ENCODE measurements around the gene SURF4.
A peak's percentile ranks its signal among the peaks of the same experiment; 100 is the strongest.

Gene SURF4
- total RNA-seq = 160 to 218 (median 210) reads per million in 3 donors

DNA sequence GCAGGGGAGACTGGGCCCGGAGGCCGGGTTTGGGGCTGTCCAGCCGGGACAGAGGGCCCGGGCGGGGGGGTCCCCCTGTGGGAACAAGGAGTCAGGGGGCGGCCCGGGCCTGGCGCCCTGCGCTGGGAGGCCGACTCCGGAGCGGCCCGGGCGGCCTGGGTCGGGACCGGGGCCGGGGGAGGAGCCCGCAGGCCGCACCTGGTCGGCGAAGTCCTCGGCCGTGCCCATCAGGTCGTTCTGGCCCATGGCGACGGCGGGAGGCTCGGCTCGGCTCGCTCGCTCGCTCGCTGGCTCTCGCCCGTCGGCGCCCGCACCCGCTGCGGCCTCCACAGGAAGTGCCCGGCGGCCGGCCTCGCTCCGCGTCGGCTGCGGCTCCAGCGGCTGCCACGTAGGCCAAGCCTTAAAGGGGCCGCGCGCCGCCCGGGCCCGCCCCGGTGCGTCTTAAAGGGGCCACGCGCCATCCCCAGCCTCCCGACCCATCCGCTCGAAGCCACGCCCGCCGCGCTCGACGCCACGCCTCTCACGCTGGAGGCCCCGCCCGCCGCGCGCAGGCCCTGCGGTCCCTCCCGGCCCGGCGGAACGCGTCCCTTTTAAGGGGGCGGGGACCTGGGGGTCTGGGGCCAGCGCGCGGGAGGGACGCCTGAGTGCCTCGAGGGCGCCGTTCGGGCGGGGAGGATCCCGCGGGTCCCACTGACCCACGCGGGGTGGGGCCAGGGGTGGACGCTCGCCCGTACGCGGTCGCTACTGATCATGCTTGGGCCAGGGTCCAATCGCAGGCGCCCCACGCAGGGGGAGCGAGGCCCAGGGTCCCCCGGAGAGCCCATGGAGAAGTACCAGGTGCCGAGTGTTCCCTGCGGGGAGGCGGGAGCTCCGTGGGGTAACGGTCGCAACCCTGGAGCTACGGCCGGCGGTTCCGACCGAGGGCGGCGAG is at the start of gene SURF4, which contains the start of gene STKLD1:
Gene SURF4, minus strand, starts transcription at position 337 of the 931 bp plus-strand sequence. Its CDS starts 91 bp downstream, at position 246.
Gene STKLD1, plus strand, starts transcription at position 643 of the 931 bp plus-strand sequence. Its CDS starts 108 bp downstream, at position 751.
- Histone ChIP-seq H3K4me1 (ENCODE audit: control insufficient read depth, insufficient read depth, low read length, poor library complexity, severe bottlenecking) (peaks cover 40% of the 10 kb centered on the region), H3K4me3 (ENCODE audit: insufficient read depth, low read depth, low read length, poor library complexity, severe bottlenecking) (peak within 1 kb of the TSS; percentile 71), H3K36me3 (ENCODE audit: control insufficient read depth, insufficient read depth, low read length) (no peaks in the 10 kb centered on the region), H3K27ac (ENCODE audit: insufficient read depth, low read length, poor library complexity, severe bottlenecking) (peak within 1 kb of the TSS; percentile 92), H3K9me3 (ENCODE audit: control insufficient read depth, low read length) (no peaks in the 10 kb centered on the region), H3K27me3 (replicated peaks; ENCODE audit: control insufficient read depth, insufficient read depth, low read length, poor library complexity, severe bottlenecking) (no peaks in the 10 kb centered on the region)
- peak; percentile 87 to 88 (median 87) for DNase-seq

DNA sequence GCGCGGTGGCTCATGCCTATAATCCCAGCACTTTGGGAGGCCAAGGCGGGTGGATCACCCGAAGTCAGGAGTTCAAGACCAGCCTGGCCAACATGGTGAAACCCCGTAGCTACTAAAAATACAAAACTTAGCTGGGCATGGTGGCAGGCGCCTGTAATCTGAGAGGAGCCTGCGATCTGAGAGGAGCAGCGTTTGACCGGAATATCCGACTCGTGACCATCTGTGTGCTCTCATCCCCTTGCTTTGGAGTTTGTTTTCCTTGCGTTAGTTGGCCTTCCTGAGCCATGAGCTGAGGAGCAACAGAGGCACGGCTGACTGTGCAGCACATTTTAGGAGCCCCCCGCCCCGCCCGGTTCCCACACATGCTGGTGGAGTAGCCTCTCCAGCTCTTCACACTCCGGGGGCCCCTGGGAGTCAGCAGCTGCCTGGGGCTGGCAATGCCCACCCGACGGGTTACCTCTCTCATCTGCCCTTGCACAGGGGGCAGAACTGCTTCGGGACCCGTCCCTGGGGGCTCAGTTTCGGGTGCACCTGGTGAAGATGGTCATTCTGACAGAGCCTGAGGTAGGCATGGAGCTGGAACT is 49.3 kb upstream of the SURF4 start:
- DNase-seq = no peak
- H3K27ac ChIP-seq (ENCODE audit: insufficient read depth, low read length, poor library complexity, severe bottlenecking) = no peak overlapping the region
- H3K4me1 ChIP-seq (ENCODE audit: control insufficient read depth, insufficient read depth, low read length, poor library complexity, severe bottlenecking) = peaks cover 4% of the 10 kb centered on the region
- no peaks in the 10 kb centered on the region for H3K36me3 ChIP-seq (ENCODE audit: control insufficient read depth, insufficient read depth, low read length)
- no peaks in the 10 kb centered on the region for H3K9me3 ChIP-seq (ENCODE audit: control insufficient read depth, low read length)
- no peak overlapping the region for H3K4me3 ChIP-seq (ENCODE audit: insufficient read depth, low read depth, low read length, poor library complexity, severe bottlenecking)
- H3K27me3 ChIP-seq (replicated peaks; ENCODE audit: control insufficient read depth, insufficient read depth, low read length, poor library complexity, severe bottlenecking) = peaks cover 4% of the 10 kb centered on the region

DNA sequence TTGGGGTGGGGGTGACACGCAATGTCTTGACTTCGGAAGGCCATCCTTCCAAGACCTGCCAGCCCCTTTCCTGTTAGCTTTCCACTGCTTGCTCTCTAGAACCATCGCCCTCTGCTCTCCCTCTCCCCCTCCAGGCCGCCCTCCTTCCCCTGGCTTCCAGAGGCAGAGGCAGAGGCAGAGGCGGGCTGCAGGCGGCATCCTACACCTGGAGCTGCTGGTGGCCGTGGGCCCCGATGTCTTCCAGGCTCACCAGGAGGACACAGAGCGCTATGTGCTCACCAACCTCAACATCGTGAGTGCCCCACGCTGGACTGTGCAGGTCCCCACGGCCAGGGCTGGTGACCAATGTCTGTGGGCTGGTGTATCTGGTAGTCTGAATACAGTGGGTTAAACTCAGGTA is 48.3 kb upstream of the SURF4 start:
- H3K4me1 ChIP-seq (ENCODE audit: control insufficient read depth, insufficient read depth, low read length, poor library complexity, severe bottlenecking) = peaks cover 4% of the 10 kb centered on the region
- H3K9me3 ChIP-seq (ENCODE audit: control insufficient read depth, low read length) = no peaks in the 10 kb centered on the region
- no peak overlapping the region for H3K4me3 ChIP-seq (ENCODE audit: insufficient read depth, low read depth, low read length, poor library complexity, severe bottlenecking)
- no peak for DNase-seq
- no peak overlapping the region for H3K27ac ChIP-seq (ENCODE audit: insufficient read depth, low read length, poor library complexity, severe bottlenecking)
- H3K27me3 ChIP-seq (replicated peaks; ENCODE audit: control insufficient read depth, insufficient read depth, low read length, poor library complexity, severe bottlenecking) = peaks cover 4% of the 10 kb centered on the region
- H3K36me3 ChIP-seq (ENCODE audit: control insufficient read depth, insufficient read depth, low read length) = no peaks in the 10 kb centered on the region

DNA sequence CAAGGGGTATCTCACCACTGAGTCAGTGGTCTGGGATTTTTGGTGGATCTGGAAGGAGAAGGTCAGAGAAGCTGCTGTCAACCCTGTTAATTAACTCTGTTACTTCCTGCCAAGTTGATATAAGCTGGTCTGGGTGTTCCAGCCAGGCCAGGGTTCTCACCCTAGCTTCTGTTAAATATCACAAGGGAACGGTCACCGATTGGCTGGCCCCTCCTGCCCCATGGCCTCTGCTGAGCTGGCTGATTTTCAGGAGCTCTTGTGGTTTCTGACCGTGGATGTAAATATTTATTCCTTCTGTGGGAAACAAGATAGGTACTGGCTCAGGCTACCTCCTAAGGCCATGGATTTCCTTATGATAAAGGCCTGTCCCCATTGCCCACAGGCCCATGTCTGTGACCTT is 47.4 kb upstream of the SURF4 start:
- peaks cover 4% of the 10 kb centered on the region for H3K27me3 ChIP-seq (replicated peaks; ENCODE audit: control insufficient read depth, insufficient read depth, low read length, poor library complexity, severe bottlenecking)

DNA sequence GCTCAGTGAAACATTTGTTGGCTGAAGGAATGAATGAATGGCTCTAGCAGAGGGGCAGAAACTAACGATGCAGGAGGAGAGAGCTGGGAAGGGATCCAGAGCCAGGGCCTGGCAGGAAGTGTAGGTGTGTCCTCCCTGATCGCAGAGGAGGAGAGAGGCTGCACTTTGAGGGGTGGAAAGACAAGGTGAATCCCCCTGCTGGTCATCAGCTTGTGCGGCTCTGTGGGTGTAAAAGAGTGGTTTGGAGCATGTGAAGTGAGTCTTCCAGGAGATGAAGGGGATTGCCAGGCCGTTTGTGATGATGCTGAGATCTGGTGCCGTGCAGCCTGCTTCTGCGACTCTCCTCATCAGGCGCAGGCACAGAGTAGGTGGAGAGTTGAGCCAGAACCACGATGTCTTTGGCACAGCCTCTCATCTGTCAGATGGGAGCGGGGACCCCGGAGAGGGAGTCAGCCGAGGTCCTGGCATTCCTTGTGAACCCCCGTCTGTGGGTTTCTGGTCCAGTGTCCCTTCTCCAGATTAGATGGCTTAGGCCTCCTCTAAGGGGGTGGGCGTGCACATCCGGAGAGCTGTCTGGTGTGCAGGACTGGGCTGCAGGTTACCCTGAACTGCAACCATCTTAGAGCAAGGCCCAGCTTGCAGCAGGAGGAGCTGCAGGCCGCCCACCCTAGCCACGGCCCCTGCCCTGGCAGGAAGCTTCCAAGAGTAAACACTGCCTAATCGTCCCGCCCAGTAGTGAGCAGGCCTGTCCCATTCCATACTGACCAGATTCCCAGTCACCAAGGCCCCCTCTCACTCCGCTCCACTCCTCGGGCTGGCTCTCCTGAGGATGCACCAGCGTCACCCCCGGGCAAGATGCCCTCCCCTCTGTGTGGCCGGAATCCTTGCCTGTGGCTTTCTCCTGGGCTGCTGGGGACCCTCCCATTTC is 46.0 kb upstream of the SURF4 start, which contains the start of gene ADAMTS13:
Gene ADAMTS13, plus strand, starts transcription at position 753 of the 928 bp plus-strand sequence. Its CDS starts 77 bp downstream, at position 830.
- Histone ChIP-seq H3K27ac (ENCODE audit: insufficient read depth, low read length, poor library complexity, severe bottlenecking) (peak within 1 kb of the TSS; percentile 18), H3K27me3 (replicated peaks; ENCODE audit: control insufficient read depth, insufficient read depth, low read length, poor library complexity, severe bottlenecking) (no peaks in the 10 kb centered on the region), H3K4me3 (ENCODE audit: insufficient read depth, low read depth, low read length, poor library complexity, severe bottlenecking) (no peak within 1 kb of the TSS), H3K9me3 (ENCODE audit: control insufficient read depth, low read length) (no peaks in the 10 kb centered on the region), H3K36me3 (ENCODE audit: control insufficient read depth, insufficient read depth, low read length) (no peaks in the 10 kb centered on the region), H3K4me1 (ENCODE audit: control insufficient read depth, insufficient read depth, low read length, poor library complexity, severe bottlenecking) (no peaks in the 10 kb centered on the region)
- DNase-seq = no peak

More for the DNA sequence above, 47.4 kb upstream of the SURF4 start:
- Histone ChIP-seq H3K36me3 (ENCODE audit: control insufficient read depth, insufficient read depth, low read length) (no peaks in the 10 kb centered on the region), H3K9me3 (ENCODE audit: control insufficient read depth, low read length) (no peaks in the 10 kb centered on the region), H3K4me1 (ENCODE audit: control insufficient read depth, insufficient read depth, low read length, poor library complexity, severe bottlenecking) (peaks cover 4% of the 10 kb centered on the region), H3K4me3 (ENCODE audit: insufficient read depth, low read depth, low read length, poor library complexity, severe bottlenecking) (no peak overlapping the region), H3K27ac (ENCODE audit: insufficient read depth, low read length, poor library complexity, severe bottlenecking) (no peak overlapping the region)
- DNase-seq = no peak

DNA sequence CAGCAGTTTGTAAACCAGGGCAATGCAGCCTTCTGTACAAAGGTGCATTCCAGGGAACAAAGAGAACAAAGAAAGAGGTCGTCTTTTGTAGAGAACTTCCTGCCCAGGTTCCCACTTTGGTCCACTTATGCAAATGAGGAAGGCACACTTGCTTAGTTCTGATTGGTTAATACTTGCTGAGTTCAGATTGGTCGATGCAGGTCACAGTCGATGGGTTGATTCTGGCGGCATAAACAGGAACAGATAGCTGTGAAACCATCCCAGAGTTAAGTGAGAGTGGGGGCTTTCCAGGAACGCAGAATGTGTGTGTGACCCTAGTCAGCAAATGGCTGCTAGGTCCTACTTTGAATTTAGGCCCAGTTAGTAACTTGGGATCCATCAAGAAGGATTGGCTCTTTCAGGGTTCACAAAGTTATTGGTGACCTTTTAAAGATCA is 44.5 kb upstream of the SURF4 start:
- Histone ChIP-seq H3K27ac (ENCODE audit: insufficient read depth, low read length, poor library complexity, severe bottlenecking) (no peak overlapping the region), H3K27me3 (replicated peaks; ENCODE audit: control insufficient read depth, insufficient read depth, low read length, poor library complexity, severe bottlenecking) (no peaks in the 10 kb centered on the region), H3K4me3 (ENCODE audit: insufficient read depth, low read depth, low read length, poor library complexity, severe bottlenecking) (no peak overlapping the region), H3K36me3 (ENCODE audit: control insufficient read depth, insufficient read depth, low read length) (no peaks in the 10 kb centered on the region), H3K9me3 (ENCODE audit: control insufficient read depth, low read length) (no peaks in the 10 kb centered on the region), H3K4me1 (ENCODE audit: control insufficient read depth, insufficient read depth, low read length, poor library complexity, severe bottlenecking) (peaks cover 8% of the 10 kb centered on the region)
- no peak for DNase-seq

DNA sequence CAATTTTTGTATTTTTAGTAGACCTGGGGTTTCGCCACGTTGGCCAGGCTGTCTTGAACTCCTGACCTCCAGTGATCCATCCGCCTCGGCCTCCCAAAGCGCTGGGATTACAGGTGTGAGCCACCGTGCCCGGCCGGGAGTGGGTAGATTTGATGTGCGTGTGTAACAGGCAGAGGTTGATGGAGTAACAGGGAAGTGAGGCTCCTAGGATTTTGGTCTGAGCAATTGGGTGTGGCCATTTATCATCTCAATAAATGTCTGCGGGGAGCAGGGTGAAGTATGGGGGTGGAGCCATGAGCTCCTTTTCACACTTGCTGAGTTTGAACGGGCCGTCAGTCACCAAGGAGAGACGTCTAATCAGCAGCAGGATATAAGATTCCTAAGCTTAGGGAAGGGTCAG is 43.1 kb upstream of the SURF4 start:
- no peak for DNase-seq
- H3K4me1 ChIP-seq (ENCODE audit: control insufficient read depth, insufficient read depth, low read length, poor library complexity, severe bottlenecking) = peaks cover 10% of the 10 kb centered on the region
- no peaks in the 10 kb centered on the region for H3K27me3 ChIP-seq (replicated peaks; ENCODE audit: control insufficient read depth, insufficient read depth, low read length, poor library complexity, severe bottlenecking)
- H3K36me3 ChIP-seq (ENCODE audit: control insufficient read depth, insufficient read depth, low read length) = peaks cover 6% of the 10 kb centered on the region
- H3K27ac ChIP-seq (ENCODE audit: insufficient read depth, low read length, poor library complexity, severe bottlenecking) = no peak overlapping the region
- no peak overlapping the region for H3K4me3 ChIP-seq (ENCODE audit: insufficient read depth, low read depth, low read length, poor library complexity, severe bottlenecking)
- no peaks in the 10 kb centered on the region for H3K9me3 ChIP-seq (ENCODE audit: control insufficient read depth, low read length)

DNA sequence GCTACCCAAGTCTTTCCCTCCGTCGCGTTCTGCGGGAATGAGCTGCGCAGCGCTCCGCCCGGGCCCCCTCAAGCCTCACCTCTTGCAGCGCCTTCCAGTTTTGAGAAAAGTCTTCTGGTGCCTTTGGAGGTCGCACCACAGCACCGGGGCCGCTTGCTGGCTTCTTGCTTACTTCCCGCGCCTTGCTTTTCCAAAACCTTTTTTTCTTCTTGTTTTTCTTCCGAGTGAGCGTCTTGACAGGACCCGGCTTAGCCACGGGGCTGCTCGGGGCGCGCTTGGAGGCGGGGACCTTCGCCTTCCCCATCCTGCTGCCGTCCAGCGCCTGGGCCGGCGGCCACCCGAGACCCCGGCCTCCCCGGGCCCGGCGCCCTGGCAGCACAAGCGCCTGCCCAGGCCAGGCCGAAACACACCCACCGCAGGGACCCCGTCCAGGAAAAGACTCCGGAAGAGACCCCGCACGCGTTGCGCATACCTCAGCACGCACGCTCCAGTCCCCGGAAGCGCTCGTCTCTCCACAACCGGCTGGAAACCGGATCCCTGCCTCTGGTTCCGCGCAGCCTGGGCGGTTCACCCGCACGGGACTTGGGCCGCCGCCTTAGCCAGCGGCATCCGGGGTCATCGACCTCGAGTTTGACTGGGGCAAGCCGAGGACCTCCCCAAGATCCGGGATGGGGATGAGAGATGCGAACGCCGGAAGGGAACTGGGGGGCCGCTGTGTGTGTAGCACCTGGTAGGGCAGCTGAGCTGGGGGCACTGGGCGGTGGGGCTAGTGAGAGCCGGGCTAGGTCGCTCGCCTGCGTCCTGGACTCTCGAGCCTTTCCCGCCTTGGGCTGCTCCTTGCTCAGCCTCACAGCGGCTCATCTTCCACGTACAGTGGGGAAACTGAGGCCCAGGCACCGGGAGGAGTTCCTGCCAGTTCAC is 41.9 kb upstream of the SURF4 start, which contains the start of gene REXO4:
Gene REXO4, minus strand, starts transcription at position 470 of the 921 bp plus-strand sequence. Its CDS starts 166 bp downstream, at position 304.
- no peaks in the 10 kb centered on the region for H3K27me3 ChIP-seq (replicated peaks; ENCODE audit: control insufficient read depth, insufficient read depth, low read length, poor library complexity, severe bottlenecking)
- H3K4me1 ChIP-seq (ENCODE audit: control insufficient read depth, insufficient read depth, low read length, poor library complexity, severe bottlenecking) = peaks cover 10% of the 10 kb centered on the region
- H3K4me3 ChIP-seq (ENCODE audit: insufficient read depth, low read depth, low read length, poor library complexity, severe bottlenecking) = peak within 1 kb of the TSS; percentile 96
- peak; percentile 53 to 69 (median 67) for DNase-seq
- H3K27ac ChIP-seq (ENCODE audit: insufficient read depth, low read length, poor library complexity, severe bottlenecking) = peak within 1 kb of the TSS; percentile 76
- H3K9me3 ChIP-seq (ENCODE audit: control insufficient read depth, low read length) = no peaks in the 10 kb centered on the region
- H3K36me3 ChIP-seq (ENCODE audit: control insufficient read depth, insufficient read depth, low read length) = peaks cover 10% of the 10 kb centered on the region

All from effector memory CD4-positive, alpha-beta T cell (primary cell).